ENCODE results near the gene PRKD3.
A peak's percentile ranks its signal among the peaks of the same experiment; 100 is the strongest.

PRKD3 gene

GRCh38 chr2:37324786-37325624, at the start of gene PRKD3:
Gene PRKD3 (minus strand): TSS chr2:37324833. CDS start chr2:37316524, 8,309 bp downstream.
- DNase-seq (ENCODE audit: low read depth in 2 of 2), result peak; percentile 44 to 54

GRCh38 chr2:37372000-37372399, 47.4 kb upstream of the PRKD3 start:
- DNase-seq (ENCODE audit: low read depth in 2 of 2), result no peak

GRCh38 chr2:37370666-37371065, 46.0 kb upstream of the PRKD3 start:
- no peak for DNase-seq (ENCODE audit: low read depth in 2 of 2)

GRCh38 chr2:37367984-37368383, 43.4 kb upstream of the PRKD3 start:
- DNase-seq (ENCODE audit: low read depth in 2 of 2), result no peak

DNA sequence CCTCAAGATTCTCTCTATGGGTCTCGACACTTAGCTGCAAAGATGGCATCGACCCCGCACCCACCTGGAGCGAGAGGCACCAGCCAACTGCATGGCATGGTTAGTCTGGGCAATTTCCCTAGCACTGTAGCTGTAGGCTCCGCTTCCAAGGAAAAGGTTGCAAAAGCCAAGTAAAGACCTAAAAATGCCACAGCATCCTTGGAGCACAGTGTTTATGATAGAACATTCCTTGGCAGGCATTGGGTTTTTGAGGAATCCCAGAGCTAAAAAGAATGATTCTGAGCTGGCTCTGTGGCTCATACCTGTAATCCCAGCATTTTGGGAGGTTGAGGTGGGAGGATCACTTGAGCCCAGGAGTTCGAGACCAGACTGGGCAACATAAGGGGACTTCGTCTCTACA, 42.7 kb upstream of the PRKD3 start:
- DNase-seq (ENCODE audit: low read depth in 2 of 2), result no peak

DNA sequence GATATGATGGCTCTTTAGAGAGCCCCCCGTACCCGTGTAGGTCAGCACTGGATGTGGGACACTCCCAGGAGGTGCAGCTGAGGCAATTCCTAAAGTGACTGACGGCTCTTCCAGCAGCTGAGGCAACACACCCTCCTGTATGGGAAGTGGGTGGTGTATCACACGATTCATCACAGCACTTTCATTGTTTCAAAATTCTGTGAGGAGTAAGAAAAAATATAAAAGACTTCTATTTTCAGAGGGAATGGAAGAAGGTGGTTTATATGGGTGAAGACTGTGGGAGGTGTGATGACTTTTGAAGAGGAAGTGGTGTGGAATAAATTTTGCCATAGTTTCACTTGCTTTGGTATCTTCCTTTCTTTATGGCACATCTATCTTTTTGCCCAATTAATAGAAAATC, 42.1 kb upstream of the PRKD3 start:
- no peak for DNase-seq (ENCODE audit: low read depth in 2 of 2)

- no peak for DNase-seq (ENCODE audit: low read depth in 2 of 2)
Observed at GRCh38 chr2:37365669-37366068, 41.0 kb upstream of the PRKD3 start.

DNA sequence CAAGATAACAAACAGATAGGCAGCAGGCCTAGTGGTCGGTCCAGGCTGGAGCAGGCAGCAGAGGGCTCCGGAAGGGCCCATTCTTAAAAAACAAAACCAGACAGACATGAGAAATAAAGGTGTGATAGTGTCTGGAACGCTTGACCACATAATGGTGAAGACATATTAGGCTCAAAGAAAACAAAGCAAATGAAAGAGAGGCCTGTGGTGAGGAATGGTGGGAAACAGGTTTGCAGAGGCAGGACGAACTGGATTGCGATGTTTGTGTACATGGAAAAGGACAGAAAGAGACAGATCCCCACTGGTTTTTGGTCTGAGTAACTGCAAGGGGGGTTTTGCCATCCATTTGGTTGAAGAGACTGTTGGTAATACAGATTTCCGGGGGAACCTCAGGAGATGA, 39.7 kb upstream of the PRKD3 start:
- DNase-seq (ENCODE audit: low read depth in 2 of 2), result no peak

GRCh38 chr2:37361994-37362698, 37.5 kb upstream of the PRKD3 start:
- DNase-seq (ENCODE audit: low read depth in 2 of 2), result no peak

GRCh38 chr2:37361216-37361815, 36.7 kb upstream of the PRKD3 start:
- no peak for DNase-seq (ENCODE audit: low read depth in 2 of 2)

DNA sequence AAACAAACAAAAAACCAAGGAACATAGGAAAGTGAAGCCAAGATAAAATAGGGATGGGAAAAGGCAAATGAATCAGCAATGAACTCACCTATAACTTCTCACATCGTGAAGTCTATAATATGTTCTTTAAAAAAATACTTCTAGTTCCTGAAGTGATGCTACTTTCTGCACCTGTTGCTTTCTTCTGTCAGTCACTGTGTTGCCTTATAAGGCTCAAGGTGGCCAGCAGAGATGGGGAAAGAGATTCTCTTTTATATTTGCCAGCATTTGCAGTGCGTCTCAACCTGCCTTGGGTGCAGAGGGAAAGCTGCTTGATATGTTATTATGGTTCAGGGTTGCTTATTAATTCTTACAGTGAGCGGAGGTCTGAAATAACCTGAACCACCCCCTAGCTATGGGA, 33.8 kb upstream of the PRKD3 start:
- DNase-seq (ENCODE audit: low read depth in 2 of 2), result no peak

GRCh38 chr2:37357530-37357929, 32.9 kb upstream of the PRKD3 start:
- DNase-seq (ENCODE audit: low read depth in 2 of 2), result no peak

GRCh38 chr2:37357069-37357468, 32.4 kb upstream of the PRKD3 start:
- no peak for DNase-seq (ENCODE audit: low read depth in 2 of 2)

DNA sequence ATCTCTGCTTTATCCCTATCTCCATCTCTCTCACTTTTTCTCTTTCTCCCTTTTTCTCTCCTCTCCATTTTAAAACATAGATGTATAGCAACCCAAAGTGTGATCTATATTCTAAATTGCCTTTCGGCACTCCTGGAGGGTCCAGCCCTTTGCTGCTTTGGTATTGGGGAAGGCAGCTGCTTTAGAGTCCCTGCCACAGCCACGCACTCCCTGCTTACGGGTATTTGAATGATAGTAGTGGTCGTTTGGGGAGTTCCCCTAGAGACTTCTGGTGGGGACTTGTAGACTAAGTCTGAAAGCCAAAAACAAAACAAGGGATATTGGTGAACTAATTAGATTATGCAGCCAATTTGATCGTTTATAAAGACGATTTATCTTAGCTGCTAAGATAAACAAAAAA, 31.7 kb upstream of the PRKD3 start:
- no peak for DNase-seq (ENCODE audit: low read depth in 2 of 2)

GRCh38 chr2:37355735-37356134, 31.1 kb upstream of the PRKD3 start:
- DNase-seq (ENCODE audit: low read depth in 2 of 2), result no peak

- no peak for DNase-seq (ENCODE audit: low read depth in 2 of 2)
Observed at GRCh38 chr2:37354531-37354930, 29.9 kb upstream of the PRKD3 start.

DNA sequence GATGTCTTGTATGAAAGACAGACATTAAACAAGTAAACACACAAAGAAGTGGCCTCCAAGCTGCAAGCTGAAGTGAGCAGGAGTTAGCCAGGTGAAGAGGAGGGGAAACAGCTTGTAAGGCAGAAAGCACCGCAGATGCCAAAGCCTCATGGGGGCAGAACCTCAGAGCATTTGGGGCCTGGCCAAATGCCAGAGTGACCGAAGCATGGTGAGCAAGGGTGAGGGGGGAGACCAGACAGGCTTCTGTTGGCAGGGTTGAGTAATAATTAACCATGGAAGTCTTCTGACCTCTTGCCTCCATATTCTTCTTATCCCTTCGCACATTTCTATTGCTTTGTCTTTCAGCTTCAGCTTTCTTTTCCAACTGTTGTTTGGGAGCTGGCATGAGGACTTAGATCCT, 25.4 kb upstream of the PRKD3 start:
- DNase-seq (ENCODE audit: low read depth in 2 of 2), result no peak

DNA sequence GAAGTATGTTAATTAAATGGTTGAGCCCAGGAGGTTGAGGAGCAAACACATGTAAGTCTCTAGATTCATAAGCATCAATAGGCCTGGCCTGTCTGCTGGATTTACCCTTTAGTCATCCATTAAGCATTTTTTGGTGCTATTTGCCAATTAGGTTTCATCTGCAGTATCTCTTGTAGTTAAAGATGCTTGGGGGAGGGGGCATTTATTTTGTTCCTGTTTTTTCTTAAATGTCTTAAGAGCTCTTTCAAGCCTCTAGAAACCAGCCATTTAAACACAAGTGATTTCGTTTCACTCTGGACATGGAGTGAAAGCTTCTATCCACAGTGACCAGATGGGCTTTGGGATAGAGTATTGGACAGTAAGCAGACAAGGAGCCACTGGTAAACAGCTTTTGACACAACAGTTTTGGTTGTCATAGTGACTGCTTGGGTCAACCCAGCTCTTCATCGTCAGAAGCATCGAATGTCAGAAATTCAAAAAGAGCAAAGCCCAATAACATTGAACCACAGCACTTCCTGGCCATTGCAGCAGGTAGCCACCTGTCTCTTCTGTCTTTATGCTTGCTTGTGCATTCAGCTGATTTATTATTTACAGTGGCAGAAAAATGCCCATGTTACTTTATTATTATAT, 24.7 kb upstream of the PRKD3 start:
- no peak for DNase-seq (ENCODE audit: low read depth in 2 of 2)

DNA sequence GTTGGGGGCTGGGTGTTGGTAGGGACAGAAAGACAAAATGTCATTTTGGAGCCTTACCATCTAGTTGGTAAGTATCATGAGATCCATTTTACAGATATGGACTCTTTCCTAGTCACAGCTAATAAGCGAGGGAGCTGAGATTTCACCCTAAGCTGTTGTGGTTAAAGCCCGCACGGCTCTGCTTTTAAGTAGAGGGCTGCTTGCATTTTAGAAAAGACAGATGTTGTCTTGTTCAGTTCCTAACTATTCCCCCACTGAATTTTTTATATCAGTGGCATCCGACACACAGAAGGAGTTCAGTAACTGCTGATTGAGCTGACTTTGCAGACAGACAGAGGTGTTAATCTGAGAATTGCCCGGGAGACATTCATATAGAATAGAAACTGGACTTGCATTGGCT, 23.5 kb upstream of the PRKD3 start:
- DNase-seq (ENCODE audit: low read depth in 2 of 2), result no peak

- DNase-seq (ENCODE audit: low read depth in 2 of 2), result peak; percentile 43 to 67
Observed at GRCh38 chr2:37344453-37345361, 20.1 kb upstream of the PRKD3 start, which contains the start of gene QPCT. Gene QPCT (plus strand): TSS chr2:37344630. CDS start chr2:37344732, 102 bp downstream.
